IPS-11a (cell line): ENCODE data around the gene SLC12A5.

Experiments used
- H3K4me3 ChIP-seq: one replicate; pipeline ENCODE4 v1.5.1; 2013; ENCODE audit warnings: low read depth, low read length, control low read depth

The SLC12A5 gene

GRCh38 chr20:46006022-46006705 is 22.9 kb upstream of the SLC12A5 start:
- H3K4me3 ChIP-seq: no peak overlapping the region

- H3K4me3 ChIP-seq: no peak overlapping the region
Observed at GRCh38 chr20:46006964-46007363, 22.1 kb upstream of the SLC12A5 start.

- no peak overlapping the region for H3K4me3 ChIP-seq
Observed at GRCh38 chr20:46007671-46008070, 21.3 kb upstream of the SLC12A5 start.

GRCh38 chr20:46009816-46010215 is 19.2 kb upstream of the SLC12A5 start:
- H3K4me3 ChIP-seq: no peak overlapping the region

GRCh38 chr20:46010491-46011391 is 18.3 kb upstream of the SLC12A5 start:
- H3K4me3 ChIP-seq: no peak overlapping the region

- no peak overlapping the region for H3K4me3 ChIP-seq
Observed at GRCh38 chr20:46011631-46012482, 17.2 kb upstream of the SLC12A5 start.

- H3K4me3 ChIP-seq: no peak overlapping the region
Observed at GRCh38 chr20:46012921-46013320, 16.1 kb upstream of the SLC12A5 start.

GRCh38 chr20:46013322-46013828 is 15.6 kb upstream of the SLC12A5 start:
- H3K4me3 ChIP-seq: peak overlapping the region; percentile 20

- H3K4me3 ChIP-seq: peak overlapping the region; percentile 28
Observed at GRCh38 chr20:46013829-46014516, 15.0 kb upstream of the SLC12A5 start.

- H3K4me3 ChIP-seq: no peak overlapping the region
Observed at GRCh38 chr20:46014517-46015396, 14.3 kb upstream of the SLC12A5 start.

- H3K4me3 ChIP-seq: no peak overlapping the region
Observed at GRCh38 chr20:46017272-46017671, 11.7 kb upstream of the SLC12A5 start.

GRCh38 chr20:46018112-46018511 is 10.9 kb upstream of the SLC12A5 start:
- H3K4me3 ChIP-seq: no peak overlapping the region

- no peak overlapping the region for H3K4me3 ChIP-seq
Observed at GRCh38 chr20:46018611-46019010, 10.4 kb upstream of the SLC12A5 start.

GRCh38 chr20:46020555-46020954 is 8.5 kb upstream of the SLC12A5 start:
- H3K4me3 ChIP-seq: no peak overlapping the region

- peak overlapping the region; percentile 66 for H3K4me3 ChIP-seq
Observed at GRCh38 chr20:46021361-46022359, 7.4 kb upstream of the SLC12A5 start.

GRCh38 chr20:46022411-46023147 is 6.4 kb upstream of the SLC12A5 start:
- peak overlapping the region; percentile 49 for H3K4me3 ChIP-seq

- no peak overlapping the region for H3K4me3 ChIP-seq
Observed at GRCh38 chr20:46023148-46023484, 5.9 kb upstream of the SLC12A5 start.

- no peak overlapping the region for H3K4me3 ChIP-seq
Observed at GRCh38 chr20:46023999-46024398, 5.0 kb upstream of the SLC12A5 start.
